Osteoblast (primary cell): ENCODE measurements around the gene SPATS2. TPM values are rescaled to one million over a fixed set of nuclear protein-coding genes. Genes with fewer than 3 reads are reported as not detected.

ENCODE experiments used
- DNase-seq: peaks from one replicate; pipeline ENCODE4 v3.0.0; 2011; ENCODE audit warnings: low spot score, mixed read lengths; ENCODE audit not compliant: insufficient read length; ENCODE audit errors: missing footprints
- H2AFZ ChIP-seq: 2 replicates; pipeline ENCODE4 v1.6.0; 2011; ENCODE audit warnings: mild to moderate bottlenecking, low read length
- H3K27ac ChIP-seq: 2 replicates; pipeline ENCODE4 v1.5.1; 2011; ENCODE audit warnings: mild to moderate bottlenecking, low read depth, low read length, moderate library complexity
- H3K27me3 ChIP-seq: 2 replicates; pipeline ENCODE4 v1.6.0; 2012; ENCODE audit warnings: mild to moderate bottlenecking, control low read depth, inconsistent platforms, low read length, moderate library complexity; ENCODE audit not compliant: insufficient read depth
- H3K36me3 ChIP-seq: 2 replicates; pipeline ENCODE4 v1.5.1; 2011; ENCODE audit warnings: mild to moderate bottlenecking, low read length, control low read depth, moderate library complexity; ENCODE audit not compliant: insufficient read depth
- H3K4me1 ChIP-seq: 2 replicates; pipeline ENCODE4 v1.5.1; 2011; ENCODE audit warnings: mild to moderate bottlenecking, low read length, control low read depth, moderate library complexity; ENCODE audit not compliant: insufficient read depth
- H3K4me2 ChIP-seq: 2 replicates; pipeline ENCODE4 v1.6.0; 2011; ENCODE audit warnings: mild to moderate bottlenecking, low read length; ENCODE audit not compliant: insufficient read depth
- H3K4me3 ChIP-seq: fragments of 200-600 bp; sonication (generic); 3 replicates; pipeline ENCODE4 v1.5.1; 2012; ENCODE audit warnings: mild to moderate bottlenecking, low read length, inconsistent platforms; ENCODE audit not compliant: insufficient read depth
- H3K79me2 ChIP-seq: 2 replicates; pipeline ENCODE4 v1.6.0; 2012; ENCODE audit warnings: mild to moderate bottlenecking, low read length, control low read depth, inconsistent platforms; ENCODE audit not compliant: insufficient read depth
- H3K9me3 ChIP-seq: 2 replicates; pipeline ENCODE4 v1.5.1; 2011; ENCODE audit warnings: low read depth, low read length, control low read depth
- H4K20me1 ChIP-seq: 2 replicates; pipeline ENCODE4 v1.6.0; 2012; ENCODE audit warnings: mild to moderate bottlenecking, low read length, control low read depth; ENCODE audit not compliant: insufficient read depth
- total RNA-seq: library from RNA; depleted of rRNA; stranded (reverse); fragments of >200 nt; gene quantifications from 2 replicates; pipeline ENCODE4 v1.2.3, GENCODE V29; 2012
- TF ChIP-seq, protein P1 (sequence below): IDR thresholded peaks from 2 replicates; pipeline ENCODE4 v1.5.1; 2011; ENCODE audit warnings: mild to moderate bottlenecking, low read depth, low read length, moderate library complexity; ENCODE audit errors: extremely low read depth

The SPATS2 gene
- total RNA-seq, 1 donor, result 25.7 TPM

- Histone ChIP-seq H3K4me1 (peaks cover 15% of the 10 kb centered on the region), H3K4me3 (no peak overlapping the region), H3K27ac (no peak overlapping the region), H3K79me2 (no peaks in the 10 kb centered on the region), H3K9me3 (no peaks in the 10 kb centered on the region), H3K4me2 (no peak overlapping the region), H2AFZ (no peak overlapping the region), H3K36me3 (no peaks in the 10 kb centered on the region), H4K20me1 (no peaks in the 10 kb centered on the region), H3K27me3 (peaks cover 77% of the 10 kb centered on the region)
- TF ChIP-seq, protein P1, sequence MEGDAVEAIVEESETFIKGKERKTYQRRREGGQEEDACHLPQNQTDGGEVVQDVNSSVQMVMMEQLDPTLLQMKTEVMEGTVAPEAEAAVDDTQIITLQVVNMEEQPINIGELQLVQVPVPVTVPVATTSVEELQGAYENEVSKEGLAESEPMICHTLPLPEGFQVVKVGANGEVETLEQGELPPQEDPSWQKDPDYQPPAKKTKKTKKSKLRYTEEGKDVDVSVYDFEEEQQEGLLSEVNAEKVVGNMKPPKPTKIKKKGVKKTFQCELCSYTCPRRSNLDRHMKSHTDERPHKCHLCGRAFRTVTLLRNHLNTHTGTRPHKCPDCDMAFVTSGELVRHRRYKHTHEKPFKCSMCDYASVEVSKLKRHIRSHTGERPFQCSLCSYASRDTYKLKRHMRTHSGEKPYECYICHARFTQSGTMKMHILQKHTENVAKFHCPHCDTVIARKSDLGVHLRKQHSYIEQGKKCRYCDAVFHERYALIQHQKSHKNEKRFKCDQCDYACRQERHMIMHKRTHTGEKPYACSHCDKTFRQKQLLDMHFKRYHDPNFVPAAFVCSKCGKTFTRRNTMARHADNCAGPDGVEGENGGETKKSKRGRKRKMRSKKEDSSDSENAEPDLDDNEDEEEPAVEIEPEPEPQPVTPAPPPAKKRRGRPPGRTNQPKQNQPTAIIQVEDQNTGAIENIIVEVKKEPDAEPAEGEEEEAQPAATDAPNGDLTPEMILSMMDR, result no peak
- DNase-seq, result peak; percentile 76
Observed at GRCh38 chr12:49340095-49340870, 27.0 kb upstream of the SPATS2 start.

DNA sequence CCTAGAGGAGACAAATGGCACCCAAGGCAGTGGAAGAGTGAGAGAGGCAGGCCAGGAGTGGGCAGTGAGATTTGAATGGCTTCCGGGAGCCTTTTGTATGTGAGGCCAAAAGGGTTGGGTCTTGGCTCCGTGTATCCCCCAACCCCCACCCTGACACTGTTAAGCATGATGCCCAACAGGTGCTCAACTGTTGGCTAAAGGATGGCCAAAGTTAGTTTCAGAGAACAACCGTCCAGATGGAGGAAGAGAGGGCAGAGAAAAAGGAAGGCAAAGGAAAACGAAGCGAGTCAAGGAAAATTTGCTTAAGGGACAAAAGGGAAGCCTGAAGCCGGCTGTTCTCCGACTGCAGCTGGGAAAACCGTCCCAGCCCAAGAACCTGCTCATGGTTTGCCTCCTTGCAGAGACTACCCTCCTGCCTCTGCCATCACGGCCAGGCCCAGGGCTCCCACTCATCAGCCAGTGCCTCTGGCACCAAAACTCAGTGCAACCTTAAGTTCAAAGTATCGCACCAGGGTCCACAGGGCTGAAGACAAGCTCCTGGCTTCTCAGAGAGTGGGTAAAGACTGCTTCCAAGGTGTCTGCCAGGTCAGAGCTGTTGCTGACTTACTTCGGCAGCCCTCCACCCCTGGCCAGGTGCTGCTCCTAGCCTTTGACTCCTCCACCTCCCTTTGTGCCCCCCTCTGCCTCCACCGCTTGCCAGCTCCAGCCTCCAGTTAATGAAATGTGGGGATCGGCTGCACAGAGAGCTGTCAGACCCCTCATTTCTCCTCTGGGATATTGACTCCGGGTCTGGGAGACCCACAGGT lies 26.1 kb upstream of the SPATS2 start:
- no peak overlapping the region for H3K27ac ChIP-seq
- no peaks in the 10 kb centered on the region for H3K9me3 ChIP-seq
- H3K79me2 ChIP-seq, result no peaks in the 10 kb centered on the region
- H3K4me1 ChIP-seq, result peaks cover 22% of the 10 kb centered on the region
- H3K36me3 ChIP-seq, result no peaks in the 10 kb centered on the region
- peaks cover 75% of the 10 kb centered on the region for H3K27me3 ChIP-seq
- H4K20me1 ChIP-seq, result no peaks in the 10 kb centered on the region
- no peak overlapping the region for H2AFZ ChIP-seq
- H3K4me3 ChIP-seq, result no peak overlapping the region
- peak; percentile 65 for DNase-seq
- no peak overlapping the region for H3K4me2 ChIP-seq
- TF ChIP-seq, protein P1, result no peak

DNA sequence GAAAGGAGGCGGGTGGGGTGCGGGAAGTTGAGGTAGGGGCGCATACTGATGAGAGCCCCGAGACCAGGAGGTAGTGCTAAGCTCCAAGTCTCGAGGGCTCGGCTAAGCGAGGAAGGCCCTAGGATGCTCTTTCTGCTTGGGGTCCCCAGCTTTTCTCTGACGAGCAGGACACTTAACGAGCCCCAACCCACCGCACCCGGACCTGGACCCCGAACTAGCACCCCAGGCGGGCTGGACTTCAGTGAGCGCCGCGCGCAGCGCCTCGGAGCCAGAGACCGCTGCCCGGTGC lies 25.5 kb upstream of the SPATS2 start:
- no peaks in the 10 kb centered on the region for H3K9me3 ChIP-seq
- no peaks in the 10 kb centered on the region for H3K36me3 ChIP-seq
- H3K4me3 ChIP-seq, result peak overlapping the region; percentile 69
- H3K79me2 ChIP-seq, result no peaks in the 10 kb centered on the region
- peaks cover 27% of the 10 kb centered on the region for H3K4me1 ChIP-seq
- TF ChIP-seq, protein P1, result no peak
- no peak overlapping the region for H2AFZ ChIP-seq
- H3K27me3 ChIP-seq, result peaks cover 75% of the 10 kb centered on the region
- no peak overlapping the region for H3K27ac ChIP-seq
- peak; percentile 86 for DNase-seq
- peak overlapping the region; percentile 91 for H3K4me2 ChIP-seq
- no peaks in the 10 kb centered on the region for H4K20me1 ChIP-seq
